Hepatocyte (in vitro differentiated cells): Measurements from ENCODE around the gene SIK3.

ENCODE experiments used
- CTCF ChIP-seq: fragments of 200-600 bp; sonication (generic); IDR thresholded peaks from 2 replicates; pipeline ENCODE4 v1.5.1; 2016; ENCODE audit warnings: antibody characterized with exemption, mild to moderate bottlenecking; ENCODE audit not compliant: poor library complexity
- EZH2 ChIP-seq: fragments of 200-600 bp; sonication (generic); IDR thresholded peaks from 2 replicates; pipeline ENCODE4 v1.6.1; 2016; ENCODE audit warnings: antibody characterized with exemption, mild to moderate bottlenecking, borderline replicate concordance
- EZH2phosphoT487 ChIP-seq: fragments of 200-600 bp; sonication (generic); IDR thresholded peaks from one replicate; pipeline ENCODE4 v1.6.1; 2018; ENCODE audit warnings: antibody characterized with exemption, mild to moderate bottlenecking, low read depth, moderate library complexity; ENCODE audit not compliant: unreplicated experiment, severe bottlenecking

- TF ChIP-seq CTCF, result no peak
- no peak for TF ChIP-seq EZH2
- no peak for TF ChIP-seq EZH2phosphoT487
Measured at GRCh38 chr11:117026593-117027330, 71.5 kb downstream of the SIK3 start.
